ENCODE measurements around the gene SCYL3.

The SCYL3 gene

GRCh38 chr1:169899519-169900217 lies 6.0 kb upstream of the SCYL3 start:
- DNase-seq (ENCODE audit: low read depth in 2 of 2) = no peak

- DNase-seq (ENCODE audit: low read depth in 2 of 2) = no peak
Observed at GRCh38 chr1:169896013-169896412, 2.3 kb upstream of the SCYL3 start.

GRCh38 chr1:169894424-169895145 lies 889 bp upstream of the SCYL3 start:
- no peak for DNase-seq (ENCODE audit: low read depth in 2 of 2)

GRCh38 chr1:169892927-169893644 lies 610 bp downstream of the SCYL3 start:
- DNase-seq (ENCODE audit: low read depth in 2 of 2) = no peak

GRCh38 chr1:169892176-169892926 lies 1.3 kb downstream of the SCYL3 start:
- DNase-seq (ENCODE audit: low read depth in 2 of 2) = no peak

- DNase-seq (ENCODE audit: low read depth in 2 of 2) = no peak
Observed at GRCh38 chr1:169891539-169891885, 2.2 kb downstream of the SCYL3 start.

- no peak for DNase-seq (ENCODE audit: low read depth in 2 of 2)
Observed at GRCh38 chr1:169890761-169891538, 2.7 kb downstream of the SCYL3 start.

GRCh38 chr1:169889871-169890270 lies 3.8 kb downstream of the SCYL3 start:
- DNase-seq (ENCODE audit: low read depth in 2 of 2) = no peak

GRCh38 chr1:169886931-169887330 lies 6.8 kb downstream of the SCYL3 start:
- DNase-seq (ENCODE audit: low read depth in 2 of 2) = no peak

GRCh38 chr1:169886422-169886821 lies 7.3 kb downstream of the SCYL3 start:
- no peak for DNase-seq (ENCODE audit: low read depth in 2 of 2)

GRCh38 chr1:169885207-169885606 lies 8.5 kb downstream of the SCYL3 start:
- DNase-seq (ENCODE audit: low read depth in 2 of 2) = no peak

GRCh38 chr1:169884634-169885033 lies 9.1 kb downstream of the SCYL3 start:
- DNase-seq (ENCODE audit: low read depth in 2 of 2) = no peak

- DNase-seq (ENCODE audit: low read depth in 2 of 2) = no peak
Observed at GRCh38 chr1:169882039-169882511, 11.6 kb downstream of the SCYL3 start.

- no peak for DNase-seq (ENCODE audit: low read depth in 2 of 2)
Observed at GRCh38 chr1:169879034-169879840, 14.5 kb downstream of the SCYL3 start.

GRCh38 chr1:169878498-169878897 lies 15.2 kb downstream of the SCYL3 start:
- no peak for DNase-seq (ENCODE audit: low read depth in 2 of 2)

GRCh38 chr1:169877800-169878491 lies 15.8 kb downstream of the SCYL3 start:
- no peak for DNase-seq (ENCODE audit: low read depth in 2 of 2)

GRCh38 chr1:169874229-169874628 lies 19.5 kb downstream of the SCYL3 start:
- no peak for DNase-seq (ENCODE audit: low read depth in 2 of 2)

GRCh38 chr1:169873582-169874199 lies 20.0 kb downstream of the SCYL3 start:
- DNase-seq (ENCODE audit: low read depth in 2 of 2) = no peak

- no peak for DNase-seq (ENCODE audit: low read depth in 2 of 2)
Observed at GRCh38 chr1:169872906-169873305, 20.8 kb downstream of the SCYL3 start.

Data from stimulated activated CD8-positive, alpha-beta memory T cell treated with anti-CD3 and anti-CD28 coated beads, Interleukin-15, amount 100 ng/mL, for 4 hours (primary cell).